Skeletal muscle tissue (tissue), 5 donors: Measurements from ENCODE around the gene MARCHF6. TPM values are rescaled to one million over a fixed set of nuclear protein-coding genes. Genes with fewer than 3 reads are reported as not detected.
A peak's percentile ranks its signal among the peaks of the same experiment; 100 is the strongest.

Experiments
- H3K27ac ChIP-seq: one replicate; pipeline ENCODE4 v1.7.0; 2013; ENCODE audit warnings: mild to moderate bottlenecking, low read depth, low read length, inconsistent platforms
- H3K27me3 ChIP-seq, 3 donors: one replicate each; pipeline ENCODE4 v1.7.0; 2013; ENCODE audit warnings: low read length in 3 of 3; ENCODE audit not compliant: control insufficient read depth in 3 of 3, insufficient read depth in 3 of 3
- H3K36me3 ChIP-seq, 3 donors: one replicate each; pipeline ENCODE4 v1.7.0; 2013; ENCODE audit warnings: low read length in 3 of 3; ENCODE audit not compliant: control insufficient read depth in 3 of 3, insufficient read depth in 3 of 3
- H3K4me1 ChIP-seq, 3 donors: one replicate each; pipeline ENCODE4 v1.7.0; 2013; ENCODE audit warnings: low read length in 3 of 3, mild to moderate bottlenecking in 3 of 3; ENCODE audit not compliant: control insufficient read depth in 3 of 3, insufficient read depth in 3 of 3
- H3K4me3 ChIP-seq, 3 donors: one replicate each; pipeline ENCODE4 v1.7.0; 2013; ENCODE audit warnings: low read length in 3 of 3
- H3K9ac ChIP-seq, 3 donors: one replicate each; pipeline ENCODE4 v1.7.0; 2013; ENCODE audit warnings: low read length in 3 of 3, mild to moderate bottlenecking in 3 of 3, moderate library complexity in 2 of 3, low read depth in 1 of 3
- H3K9me3 ChIP-seq, 3 donors: one replicate each; pipeline ENCODE4 v1.7.0; 2013; ENCODE audit warnings: low read length in 3 of 3; ENCODE audit not compliant: control insufficient read depth in 3 of 3
- small RNA-seq: library from RNA; depleted of rRNA; stranded (forward); fragments of <200 nt; gene quantifications from one replicate; pipeline ENCODE3, GENCODE V24; 2014
- total RNA-seq: library from RNA; depleted of rRNA; stranded (reverse); fragments of >200 nt; gene quantifications from one replicate; pipeline ENCODE4 v1.2.3, GENCODE V29; 2014
- donor health status: Osteomylitis.

Gene MARCHF6
- total RNA-seq, 1 donor from 2014 or later = 110 TPM

GRCh38 chr5:10393491-10393890, 40.0 kb downstream of the MARCHF6 start:
- Histone ChIP-seq H3K9ac (no peak overlapping the region), H3K4me1 (no peaks in the 10 kb centered on the region), H3K27ac (no peak overlapping the region), H3K36me3 (peaks cover 25 to 59% (median 55%) of the 10 kb centered on the region in 3 donors), H3K27me3 (no peaks in the 10 kb centered on the region), H3K9me3 (no peaks in the 10 kb centered on the region), H3K4me3 (no peak overlapping the region)

- no peak overlapping the region for H3K27ac ChIP-seq
- no peak overlapping the region for H3K4me3 ChIP-seq
- H3K9me3 ChIP-seq = no peaks in the 10 kb centered on the region
- no peaks in the 10 kb centered on the region for H3K27me3 ChIP-seq
- no peak overlapping the region for H3K9ac ChIP-seq
- peaks cover 14 to 21% (median 19%) of the 10 kb centered on the region in 3 donors for H3K4me1 ChIP-seq
- H3K36me3 ChIP-seq = peaks cover 20 to 45% (median 40%) of the 10 kb centered on the region in 3 donors
These were observed 43.1 kb downstream of the MARCHF6 start for GRCh38 chr5:10396552-10396951.

GRCh38 chr5:10399839-10400238, 46.3 kb downstream of the MARCHF6 start:
- H3K9me3 ChIP-seq = no peaks in the 10 kb centered on the region
- H3K4me1 ChIP-seq = peaks cover 14 to 21% (median 19%) of the 10 kb centered on the region in 3 donors
- H3K27ac ChIP-seq = peak overlapping the region; percentile 70
- H3K27me3 ChIP-seq = no peaks in the 10 kb centered on the region
- H3K4me3 ChIP-seq = no peak overlapping the region
- H3K9ac ChIP-seq = no peak overlapping the region
- peaks cover 15 to 51% (median 43%) of the 10 kb centered on the region in 3 donors for H3K36me3 ChIP-seq

- H3K27me3 ChIP-seq = no peaks in the 10 kb centered on the region
- peaks cover 14 to 51% (median 42%) of the 10 kb centered on the region in 3 donors for H3K36me3 ChIP-seq
- no peak overlapping the region for H3K4me3 ChIP-seq
- no peaks in the 10 kb centered on the region for H3K9me3 ChIP-seq
- H3K4me1 ChIP-seq = peaks cover 14 to 21% (median 19%) of the 10 kb centered on the region in 3 donors
- no peak overlapping the region for H3K9ac ChIP-seq
- peak overlapping the region; percentile 70 for H3K27ac ChIP-seq
These were observed 46.9 kb downstream of the MARCHF6 start for GRCh38 chr5:10400411-10400810.

- Histone ChIP-seq H3K9ac (no peak overlapping the region), H3K27ac (peak overlapping the region; percentile 70), H3K4me3 (no peak overlapping the region), H3K9me3 (no peaks in the 10 kb centered on the region), H3K4me1 (peaks cover 14 to 21% (median 19%) of the 10 kb centered on the region in 3 donors), H3K27me3 (no peaks in the 10 kb centered on the region), H3K36me3 (peaks cover 12 to 50% (median 42%) of the 10 kb centered on the region in 3 donors)
These were observed 47.3 kb downstream of the MARCHF6 start for GRCh38 chr5:10400831-10401230.

GRCh38 chr5:10401498-10401897, 48.0 kb downstream of the MARCHF6 start:
- H3K27ac ChIP-seq = peak overlapping the region; percentile 70
- H3K4me1 ChIP-seq = peaks cover 14 to 21% (median 19%) of the 10 kb centered on the region in 3 donors
- peaks cover 16 to 51% (median 44%) of the 10 kb centered on the region in 3 donors for H3K36me3 ChIP-seq
- H3K9ac ChIP-seq = peak overlapping the region in 2 of 3 donors; percentile 8 to 17
- no peak overlapping the region for H3K4me3 ChIP-seq
- H3K27me3 ChIP-seq = no peaks in the 10 kb centered on the region
- no peaks in the 10 kb centered on the region for H3K9me3 ChIP-seq

Small RNAs within 50 kb of the gene (small RNA-seq; reads per million reads assigned to genes)
- not detected for gene RF00019

Other genes starting within 250 kb of the MARCHF6 start
- 21.9 TPM for gene ATPSCKMT, start 103.8 kb upstream of the MARCHF6 start, total RNA-seq
- 212 TPM for gene CCT5, start 103.4 kb upstream of the MARCHF6 start, total RNA-seq
- 34.4 TPM for gene CMBL, start 45.8 kb upstream of the MARCHF6 start, total RNA-seq
- gene ROPN1L, start 88.2 kb downstream of the MARCHF6 start, total RNA-seq = not detected
- gene ANKRD33B, start 210.4 kb downstream of the MARCHF6 start, total RNA-seq = 2.6 TPM